ENCODE measurements around the gene PPP2R2C. TPM values are rescaled to one million over a fixed set of nuclear protein-coding genes. Genes with fewer than 3 reads are reported as not detected.

PPP2R2C gene
- polyA plus RNA-seq, 1 experiment: 0.06 TPM

DNA sequence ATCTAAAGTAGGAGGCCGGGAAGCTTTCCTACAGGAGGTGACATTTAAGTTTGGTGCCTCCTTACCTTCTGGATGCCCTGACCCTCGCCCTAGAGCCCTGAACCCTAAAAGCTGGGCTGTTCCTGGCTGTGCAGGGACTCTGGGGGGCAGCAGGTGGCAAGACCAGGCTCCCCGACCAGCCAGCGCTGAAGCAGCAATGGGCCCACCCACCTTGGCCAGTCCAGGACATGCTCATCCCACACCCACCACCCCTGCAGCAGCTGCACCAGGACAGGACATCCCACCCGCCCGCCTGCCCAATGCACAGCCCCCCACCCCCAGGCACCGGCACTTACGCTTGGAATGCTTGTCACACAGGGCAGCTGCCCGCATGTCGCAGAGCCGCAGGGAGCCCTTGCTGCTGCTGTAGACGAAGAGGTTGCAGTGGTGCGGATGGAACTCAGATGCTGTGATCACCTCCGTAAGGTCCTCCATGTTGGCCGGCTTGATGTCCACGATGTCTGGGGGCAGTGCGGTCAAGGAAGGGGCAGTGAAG, 124.8 kb downstream of the PPP2R2C start:
- H3K4me3 ChIP-seq (ENCODE audit: low read depth, low read length): no peak overlapping the region
- POLR2A ChIA-PET: no interaction called here
- TF ChIP-seq, protein P1, sequence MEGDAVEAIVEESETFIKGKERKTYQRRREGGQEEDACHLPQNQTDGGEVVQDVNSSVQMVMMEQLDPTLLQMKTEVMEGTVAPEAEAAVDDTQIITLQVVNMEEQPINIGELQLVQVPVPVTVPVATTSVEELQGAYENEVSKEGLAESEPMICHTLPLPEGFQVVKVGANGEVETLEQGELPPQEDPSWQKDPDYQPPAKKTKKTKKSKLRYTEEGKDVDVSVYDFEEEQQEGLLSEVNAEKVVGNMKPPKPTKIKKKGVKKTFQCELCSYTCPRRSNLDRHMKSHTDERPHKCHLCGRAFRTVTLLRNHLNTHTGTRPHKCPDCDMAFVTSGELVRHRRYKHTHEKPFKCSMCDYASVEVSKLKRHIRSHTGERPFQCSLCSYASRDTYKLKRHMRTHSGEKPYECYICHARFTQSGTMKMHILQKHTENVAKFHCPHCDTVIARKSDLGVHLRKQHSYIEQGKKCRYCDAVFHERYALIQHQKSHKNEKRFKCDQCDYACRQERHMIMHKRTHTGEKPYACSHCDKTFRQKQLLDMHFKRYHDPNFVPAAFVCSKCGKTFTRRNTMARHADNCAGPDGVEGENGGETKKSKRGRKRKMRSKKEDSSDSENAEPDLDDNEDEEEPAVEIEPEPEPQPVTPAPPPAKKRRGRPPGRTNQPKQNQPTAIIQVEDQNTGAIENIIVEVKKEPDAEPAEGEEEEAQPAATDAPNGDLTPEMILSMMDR (IDR thresholded peaks at IDR 0.05; ENCODE audit: insufficient read depth, low read depth, low read length): no peak
- H3K36me3 ChIP-seq (ENCODE audit: control insufficient read depth, insufficient read depth, low read length): no peaks in the 10 kb centered on the region
- no peak for DNase-seq (ENCODE audit: low read depth)
- no peaks in the 10 kb centered on the region for H3K27me3 ChIP-seq (ENCODE audit: control insufficient read depth, insufficient read depth, low read length)
- CTCF ChIA-PET: interaction anchor here (1.1 to 2.7 kb wide), 5 partner anchors 10 to 100 kb away, joined by 4 to 10 read pairs (median 5); no protein-coding TSS in a partner anchor

DNA sequence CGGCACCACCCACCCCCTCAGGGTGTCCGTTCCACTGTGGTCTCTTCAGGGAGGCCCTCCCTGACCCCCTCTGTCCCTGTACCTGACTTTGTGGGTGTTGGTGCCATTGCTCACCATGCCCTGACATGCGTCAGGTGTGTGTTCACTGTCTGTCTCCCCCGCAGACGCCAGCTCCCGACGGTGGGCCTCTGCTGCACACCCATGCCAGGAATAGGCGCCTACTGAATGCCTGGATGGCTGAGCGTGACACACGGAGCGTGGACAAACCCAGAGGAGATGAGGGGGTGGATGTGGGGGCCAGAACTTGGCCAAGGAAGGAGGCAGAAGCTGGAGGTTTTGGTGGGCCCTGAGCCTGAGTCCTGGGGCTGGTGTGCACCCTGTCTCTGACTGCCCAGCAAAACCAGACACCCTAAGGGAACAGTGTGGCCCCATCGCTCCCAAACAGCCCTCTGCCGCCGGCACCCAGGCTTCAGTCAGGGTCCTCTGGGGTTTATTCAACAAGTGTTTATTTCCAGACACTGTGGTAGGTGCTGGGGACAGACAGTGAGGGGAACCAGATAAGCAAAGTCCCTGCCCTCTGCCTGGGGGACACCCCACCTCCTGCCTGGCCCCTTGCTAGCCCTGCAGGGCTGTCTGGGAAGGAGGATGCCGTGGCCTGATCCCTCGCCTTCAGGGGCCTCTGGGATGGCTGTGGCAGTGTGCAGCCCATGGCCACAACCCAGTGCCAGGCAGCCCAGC, 125.9 kb downstream of the PPP2R2C start:
- no peak for DNase-seq (ENCODE audit: low read depth)
- Histone ChIP-seq H3K4me3 (ENCODE audit: low read depth, low read length) (no peak overlapping the region), H3K36me3 (ENCODE audit: control insufficient read depth, insufficient read depth, low read length) (no peaks in the 10 kb centered on the region), H3K27me3 (ENCODE audit: control insufficient read depth, insufficient read depth, low read length) (no peaks in the 10 kb centered on the region)
- CTCF ChIA-PET: interaction anchor here (1.3 to 2.7 kb wide), 4 partner anchors 13 to 95 kb away, joined by 5 to 10 read pairs (median 6); no protein-coding TSS in a partner anchor
- POLR2A ChIA-PET: no interaction called here
- TF ChIP-seq, protein P1 (IDR thresholded peaks at IDR 0.05; ENCODE audit: insufficient read depth, low read depth, low read length): no peak

DNA sequence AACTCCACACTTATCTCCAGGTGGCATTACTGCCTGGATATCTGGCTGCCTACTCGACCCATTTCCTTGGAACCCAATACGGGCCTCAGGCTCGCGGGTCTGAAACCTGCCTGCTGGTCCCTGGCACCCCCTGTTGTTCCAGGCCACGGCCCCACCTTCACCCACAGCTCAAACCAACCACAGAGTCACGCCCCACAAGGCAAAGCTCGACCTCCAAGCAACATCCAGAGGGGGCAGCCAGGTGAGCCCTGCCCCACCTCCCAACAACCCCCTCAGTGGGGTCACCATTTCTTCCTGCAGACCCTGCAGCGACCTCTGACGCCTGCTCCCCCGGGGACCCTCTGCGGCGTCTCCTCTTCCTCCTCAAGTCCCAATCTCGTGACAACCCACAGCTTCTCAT, 126.5 kb downstream of the PPP2R2C start:
- ChIA-PET POLR2A (no interaction called here), CTCF (interaction anchor here (2.2 to 2.7 kb wide), 2 partner anchors 14 to 95 kb away, joined by 6 to 10 read pairs; no protein-coding TSS in a partner anchor)
- TF ChIP-seq, protein P1 (IDR thresholded peaks at IDR 0.05; ENCODE audit: insufficient read depth, low read depth, low read length): no peak
- no peaks in the 10 kb centered on the region for H3K36me3 ChIP-seq (ENCODE audit: control insufficient read depth, insufficient read depth, low read length)
- H3K27me3 ChIP-seq (ENCODE audit: control insufficient read depth, insufficient read depth, low read length): no peaks in the 10 kb centered on the region
- no peak overlapping the region for H3K4me3 ChIP-seq (ENCODE audit: low read depth, low read length)
- DNase-seq (ENCODE audit: low read depth): no peak

DNA sequence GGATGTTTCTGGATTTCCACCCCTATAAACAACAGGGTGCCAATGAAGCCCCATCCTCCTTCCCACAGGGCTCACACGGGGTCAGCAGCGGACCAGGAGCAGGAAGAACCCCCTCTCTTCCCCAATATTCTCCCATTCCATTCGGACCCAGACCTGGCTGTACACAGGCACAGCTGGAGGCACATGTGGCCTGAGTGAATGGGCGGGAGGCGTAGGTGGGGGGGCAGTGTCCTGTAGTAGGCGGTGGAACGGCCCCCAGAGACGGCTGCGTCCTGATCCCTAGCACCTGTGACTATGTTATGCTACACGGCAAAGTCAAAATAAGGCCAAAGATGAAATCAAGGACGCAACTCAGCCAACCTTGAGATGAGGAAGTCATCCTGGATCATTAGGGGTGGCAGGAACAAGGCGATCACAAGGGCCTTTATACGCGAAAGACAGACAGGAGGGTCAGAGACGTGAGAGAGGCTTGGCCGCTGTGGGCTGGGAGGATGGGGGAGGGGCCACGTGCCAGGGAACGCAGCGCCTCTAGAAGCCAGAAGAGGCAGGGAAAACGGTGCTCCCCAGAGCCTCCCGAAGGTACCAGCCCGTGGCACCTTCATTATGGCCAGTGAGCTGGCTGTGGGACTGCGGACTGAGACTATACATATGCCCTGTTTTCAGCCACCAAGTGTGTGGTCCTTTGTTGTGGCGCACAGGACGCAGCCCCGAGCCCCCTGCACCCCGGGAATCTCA, 127.2 kb downstream of the PPP2R2C start:
- TF ChIP-seq, protein P1 (IDR thresholded peaks at IDR 0.05; ENCODE audit: insufficient read depth, low read depth, low read length): no peak
- POLR2A ChIA-PET: no interaction called here
- Histone ChIP-seq H3K27me3 (ENCODE audit: control insufficient read depth, insufficient read depth, low read length) (0 out of 2 replicates have a peak, but pooled peaks cover 2% of the 10 kb centered on the region), H3K4me3 (ENCODE audit: low read depth, low read length) (no peak overlapping the region), H3K36me3 (ENCODE audit: control insufficient read depth, insufficient read depth, low read length) (no peaks in the 10 kb centered on the region)
- CTCF ChIA-PET: interaction anchor here (0.6 to 5.6 kb wide), 4 partner anchors 14 to 136 kb away, joined by 3 to 51 read pairs (median 5); no protein-coding TSS in a partner anchor
- DNase-seq (ENCODE audit: low read depth): no peak

DNA sequence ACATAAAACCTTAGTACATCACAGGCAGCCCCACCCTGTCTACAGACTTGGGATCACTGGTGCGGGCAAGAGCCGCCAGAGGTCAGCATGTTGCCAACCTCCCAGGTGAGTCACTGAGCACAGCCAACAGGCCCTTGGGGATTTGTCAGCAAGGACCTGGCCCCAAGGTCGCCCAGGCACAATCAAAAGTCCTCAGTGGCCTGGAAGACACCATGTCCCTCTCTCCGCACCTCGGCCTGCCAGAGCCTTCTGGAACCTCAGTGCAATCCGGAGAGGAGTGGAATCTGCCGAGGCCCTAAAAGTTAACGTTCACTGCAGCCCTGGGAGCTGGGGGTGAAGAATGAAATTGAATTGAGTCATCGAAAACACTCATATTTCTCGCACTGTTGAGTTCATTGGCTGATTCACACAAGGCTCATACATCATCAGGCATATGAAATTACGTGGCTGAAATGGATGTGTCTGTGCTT, 128.4 kb downstream of the PPP2R2C start:
- H3K4me3 ChIP-seq (ENCODE audit: low read depth, low read length): no peak overlapping the region
- TF ChIP-seq, protein P1 (IDR thresholded peaks at IDR 0.05; ENCODE audit: insufficient read depth, low read depth, low read length): no peak
- POLR2A ChIA-PET: no interaction called here
- CTCF ChIA-PET: interaction anchor here (1.4 to 5.6 kb wide), 3 partner anchors 12 to 80 kb away, joined by 4 to 51 read pairs (median 9); no protein-coding TSS in a partner anchor
- no peaks in the 10 kb centered on the region for H3K36me3 ChIP-seq (ENCODE audit: control insufficient read depth, insufficient read depth, low read length)
- 0 out of 2 replicates have a peak, but pooled peaks cover 3% of the 10 kb centered on the region for H3K27me3 ChIP-seq (ENCODE audit: control insufficient read depth, insufficient read depth, low read length)
- DNase-seq (ENCODE audit: low read depth): no peak
